ENCODE results near the gene SUSD2.

SUSD2 gene

GRCh38 chr22:24153959-24154358 is 27.3 kb upstream of the SUSD2 start:
- DNase-seq (ENCODE audit: low read depth) = no peak

- DNase-seq (ENCODE audit: low read depth) = no peak
Measured at GRCh38 chr22:24154826-24155225, 26.5 kb upstream of the SUSD2 start.

GRCh38 chr22:24155627-24156140 is 25.6 kb upstream of the SUSD2 start:
- DNase-seq (ENCODE audit: low read depth) = no peak

- peak; percentile 41 for DNase-seq (ENCODE audit: low read depth)
Measured at GRCh38 chr22:24156141-24156912, 25.0 kb upstream of the SUSD2 start.

GRCh38 chr22:24156913-24157821 is 24.1 kb upstream of the SUSD2 start:
- peak; percentile 79 for DNase-seq (ENCODE audit: low read depth)

- no peak for DNase-seq (ENCODE audit: low read depth)
Measured at GRCh38 chr22:24157822-24158135, 23.5 kb upstream of the SUSD2 start.

- no peak for DNase-seq (ENCODE audit: low read depth)
Measured at GRCh38 chr22:24159650-24160049, 21.6 kb upstream of the SUSD2 start.

- no peak for DNase-seq (ENCODE audit: low read depth)
Measured at GRCh38 chr22:24160546-24160945, 20.7 kb upstream of the SUSD2 start.

- no peak for DNase-seq (ENCODE audit: low read depth)
Measured at GRCh38 chr22:24161485-24161884, 19.8 kb upstream of the SUSD2 start.

- no peak for DNase-seq (ENCODE audit: low read depth)
Measured at GRCh38 chr22:24161909-24162308, 19.4 kb upstream of the SUSD2 start.

- DNase-seq (ENCODE audit: low read depth) = no peak
Measured at GRCh38 chr22:24162436-24162835, 18.9 kb upstream of the SUSD2 start.

GRCh38 chr22:24164243-24164642 is 17.0 kb upstream of the SUSD2 start:
- no peak for DNase-seq (ENCODE audit: low read depth)

GRCh38 chr22:24164940-24165339 is 16.3 kb upstream of the SUSD2 start:
- DNase-seq (ENCODE audit: low read depth) = no peak

GRCh38 chr22:24165673-24166072 is 15.6 kb upstream of the SUSD2 start:
- no peak for DNase-seq (ENCODE audit: low read depth)

GRCh38 chr22:24166811-24167210 is 14.5 kb upstream of the SUSD2 start:
- no peak for DNase-seq (ENCODE audit: low read depth)

- DNase-seq (ENCODE audit: low read depth) = no peak
Measured at GRCh38 chr22:24169439-24170058, 11.7 kb upstream of the SUSD2 start.

- DNase-seq (ENCODE audit: low read depth) = no peak
Measured at GRCh38 chr22:24170188-24170587, 11.1 kb upstream of the SUSD2 start.

- DNase-seq (ENCODE audit: low read depth) = no peak
Measured at GRCh38 chr22:24170632-24171031, 10.7 kb upstream of the SUSD2 start.

GRCh38 chr22:24171822-24172221 is 9.5 kb upstream of the SUSD2 start:
- DNase-seq (ENCODE audit: low read depth) = no peak

GRCh38 chr22:24175160-24175808 is 6.0 kb upstream of the SUSD2 start:
- DNase-seq (ENCODE audit: low read depth) = peak; percentile 40

GRCh38 chr22:24176040-24176439 is 5.2 kb upstream of the SUSD2 start:
- DNase-seq (ENCODE audit: low read depth) = no peak

- DNase-seq (ENCODE audit: low read depth) = no peak
Measured at GRCh38 chr22:24176630-24177029, 4.7 kb upstream of the SUSD2 start.

All from stimulated activated CD8-positive, alpha-beta memory T cell treated with anti-CD3 and anti-CD28 coated beads, Interleukin-12 subunit alpha, Interleukin-12 subunit beta, amount 100 ng/mL, for 1 hour (primary cell).